RWPE2 (cell line): ENCODE data around the gene ELL.
A peak's percentile ranks its signal among the peaks of the same experiment; 100 is the strongest.

Experiments
- ATAC-seq: fragments of 200-7000 bp; cut with Tn5 transposase; 3 replicates; pipeline ENCODE4 v1.9.1; 2021; ENCODE audit warnings: low read depth
- DNase-seq: peaks from one replicate; pipeline ENCODE4 v3.0.0-alpha.2; 2020; ENCODE audit warnings: low spot score
- H3K27ac ChIP-seq: fragments of 450-650 bp; 2 replicates; pipeline ENCODE4 v1.5.1; 2017; ENCODE audit warnings: mild to moderate bottlenecking; ENCODE audit not compliant: poor library complexity, severe bottlenecking
- H3K27me3 ChIP-seq: fragments of 250-450 bp; sonication (Bioruptor Pico); 2 replicates; pipeline ENCODE4 v1.5.1; 2021; ENCODE audit warnings: mild to moderate bottlenecking, moderate library complexity; ENCODE audit not compliant: insufficient read depth, poor library complexity, severe bottlenecking
- H3K36me3 ChIP-seq: fragments of 250-450 bp; sonication (Bioruptor Pico); 2 replicates; pipeline ENCODE4 v1.5.1; 2020; ENCODE audit warnings: low read depth, mild to moderate bottlenecking, moderate library complexity
- H3K4me1 ChIP-seq: fragments of 250-450 bp; sonication (Bioruptor Pico); 2 replicates; pipeline ENCODE4 v1.5.1; 2021; ENCODE audit warnings: mild to moderate bottlenecking, moderate library complexity; ENCODE audit not compliant: insufficient read depth, poor library complexity, severe bottlenecking
- H3K4me3 ChIP-seq: fragments of 250-450 bp; sonication (Bioruptor Pico); 2 replicates; pipeline ENCODE4 v1.5.1; 2021; ENCODE audit warnings: mild to moderate bottlenecking, moderate library complexity; ENCODE audit not compliant: severe bottlenecking
- H3K9me3 ChIP-seq: fragments of 250-450 bp; sonication (Bioruptor Pico); 2 replicates; pipeline ENCODE4 v1.5.1; 2021; ENCODE audit warnings: mild to moderate bottlenecking, moderate library complexity; ENCODE audit not compliant: severe bottlenecking
- CTCF ChIP-seq: fragments of 450-650 bp; IDR thresholded peaks from one replicate; pipeline ENCODE4 v1.5.1; 2017; ENCODE audit warnings: mild to moderate bottlenecking, moderate library complexity; ENCODE audit not compliant: poor library complexity, severe bottlenecking

ELL gene

GRCh38 chr19:18486746-18487145, 35.1 kb downstream of the ELL start:
- Histone ChIP-seq H3K36me3 (no peaks in the 10 kb centered on the region), H3K4me1 (peaks cover 29% of the 10 kb centered on the region), H3K27me3 (no peaks in the 10 kb centered on the region), H3K4me3 (no peak overlapping the region), H3K9me3 (no peaks in the 10 kb centered on the region), H3K27ac (peak overlapping the region; percentile 58)
- DNase-seq (no peak), ATAC-seq (no peak)
- TF ChIP-seq CTCF: no peak

DNA sequence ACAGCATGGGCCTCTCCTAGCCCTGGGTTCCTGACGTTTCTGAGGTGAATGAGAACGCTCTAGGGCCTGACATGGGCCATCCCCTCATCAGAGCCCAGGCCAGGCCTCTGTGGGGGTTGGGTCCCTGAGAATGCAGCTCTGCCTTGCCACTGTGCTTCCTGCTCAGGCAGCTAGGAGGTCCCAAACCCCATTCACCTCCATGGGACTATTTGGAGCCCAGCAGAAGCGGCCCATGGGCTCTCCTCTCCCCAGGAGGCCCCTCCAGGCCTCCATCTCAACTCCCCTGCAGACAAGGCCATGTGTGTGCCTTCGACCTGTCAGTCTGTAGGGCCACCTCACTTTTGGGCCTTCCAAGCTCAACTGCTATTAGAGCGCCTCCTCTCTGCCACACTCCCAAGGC, 36.9 kb downstream of the ELL start:
- no peaks in the 10 kb centered on the region for H3K27me3 ChIP-seq
- DNase-seq: no peak
- no peaks in the 10 kb centered on the region for H3K9me3 ChIP-seq
- H3K36me3 ChIP-seq: no peaks in the 10 kb centered on the region
- no peak for TF ChIP-seq CTCF
- H3K4me1 ChIP-seq: peaks cover 39% of the 10 kb centered on the region
- H3K27ac ChIP-seq: peak overlapping the region; percentile 58
- ATAC-seq: no peak
- no peak overlapping the region for H3K4me3 ChIP-seq

DNA sequence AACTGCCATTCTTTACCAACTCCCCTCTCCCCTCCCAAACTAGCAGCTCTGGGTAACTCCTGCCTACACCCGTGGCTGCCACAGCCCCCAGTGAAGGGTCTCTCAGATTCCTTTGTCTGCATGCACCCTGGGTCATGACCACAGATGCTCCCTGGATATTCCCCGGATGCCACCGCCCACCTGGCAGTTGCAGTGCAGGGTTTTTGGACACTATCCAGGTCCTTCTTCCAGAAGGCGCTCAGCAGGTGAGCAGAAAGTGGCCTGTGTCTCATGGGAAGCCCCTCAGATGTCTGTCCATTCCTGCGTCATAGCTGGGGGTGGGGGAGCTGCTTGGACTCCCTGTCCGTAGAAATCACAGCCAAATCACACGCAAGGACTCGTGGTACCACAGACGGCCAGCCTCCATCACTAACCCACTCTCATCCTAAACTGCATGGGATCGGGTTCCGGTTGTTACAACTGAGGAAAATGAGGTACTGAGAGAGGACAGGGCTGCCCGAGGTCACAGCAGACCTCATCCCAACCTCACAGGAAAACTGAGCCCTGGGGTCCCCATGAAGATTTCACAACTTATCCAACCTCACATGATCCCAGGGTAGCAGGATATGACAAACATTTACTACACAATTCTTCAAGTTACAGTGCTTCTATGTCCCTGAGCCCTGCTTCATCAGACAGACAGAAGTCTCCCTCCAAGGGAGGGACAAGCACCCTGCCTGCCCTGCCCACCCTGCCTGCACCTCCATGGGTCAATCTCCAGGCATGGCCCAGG, 38.6 kb downstream of the ELL start:
- Histone ChIP-seq H3K36me3 (no peaks in the 10 kb centered on the region), H3K27ac (peak overlapping the region; percentile 16), H3K9me3 (no peaks in the 10 kb centered on the region), H3K4me3 (no peak overlapping the region), H3K4me1 (peaks cover 55% of the 10 kb centered on the region), H3K27me3 (no peaks in the 10 kb centered on the region)
- ATAC-seq: no peak
- TF ChIP-seq CTCF: no peak
- DNase-seq: no peak

DNA sequence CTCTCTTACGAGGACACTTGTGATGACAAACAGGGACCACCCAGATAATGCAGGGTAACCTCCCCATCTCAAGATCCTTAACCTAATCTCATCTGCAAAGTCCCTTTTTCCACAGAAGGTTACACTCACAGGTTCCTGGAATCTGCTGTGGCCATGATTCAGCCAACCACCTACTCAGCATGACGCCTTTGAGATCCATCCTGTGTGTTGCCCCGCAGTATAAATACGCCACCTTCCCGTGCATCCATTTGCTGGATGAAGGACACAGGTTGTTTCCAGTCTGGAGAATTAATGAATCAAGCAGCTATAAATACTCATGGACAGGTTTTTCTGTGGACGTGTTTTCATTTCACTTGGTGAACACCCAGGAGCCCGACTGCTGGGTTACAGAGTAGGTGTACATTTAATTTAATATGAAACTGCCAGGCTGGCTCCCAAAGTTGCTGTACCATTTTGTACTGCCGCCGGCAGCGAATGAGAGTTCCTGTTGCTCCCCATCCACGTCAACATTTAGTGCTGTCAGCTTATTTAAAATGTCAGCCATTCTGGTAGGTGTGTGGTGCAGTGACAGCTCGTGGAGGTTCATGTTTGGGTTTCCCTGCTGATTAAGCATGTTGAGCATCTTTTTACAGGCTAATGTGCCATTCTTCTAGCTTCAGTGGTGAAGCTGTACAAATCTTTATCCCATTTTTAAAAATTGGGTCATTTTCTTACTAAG, 40.2 kb downstream of the ELL start:
- Histone ChIP-seq H3K27me3 (no peaks in the 10 kb centered on the region), H3K27ac (peak overlapping the region; percentile 85), H3K4me3 (no peak overlapping the region), H3K4me1 (peaks cover 51% of the 10 kb centered on the region), H3K9me3 (no peaks in the 10 kb centered on the region), H3K36me3 (no peaks in the 10 kb centered on the region)
- DNase-seq (no peak), ATAC-seq (no peak)
- TF ChIP-seq CTCF: no peak
